ENCODE measurements around the gene DEXI. TPM values are rescaled to one million over a fixed set of nuclear protein-coding genes. Genes with fewer than 3 reads are reported as not detected.

DEXI gene
- total and polyA plus RNA-seq, 2 of the 13 experiments (the other 11 are each of a cell fraction or from before 2014, with no cell fraction given): 51.5 to 70.4 TPM

DNA sequence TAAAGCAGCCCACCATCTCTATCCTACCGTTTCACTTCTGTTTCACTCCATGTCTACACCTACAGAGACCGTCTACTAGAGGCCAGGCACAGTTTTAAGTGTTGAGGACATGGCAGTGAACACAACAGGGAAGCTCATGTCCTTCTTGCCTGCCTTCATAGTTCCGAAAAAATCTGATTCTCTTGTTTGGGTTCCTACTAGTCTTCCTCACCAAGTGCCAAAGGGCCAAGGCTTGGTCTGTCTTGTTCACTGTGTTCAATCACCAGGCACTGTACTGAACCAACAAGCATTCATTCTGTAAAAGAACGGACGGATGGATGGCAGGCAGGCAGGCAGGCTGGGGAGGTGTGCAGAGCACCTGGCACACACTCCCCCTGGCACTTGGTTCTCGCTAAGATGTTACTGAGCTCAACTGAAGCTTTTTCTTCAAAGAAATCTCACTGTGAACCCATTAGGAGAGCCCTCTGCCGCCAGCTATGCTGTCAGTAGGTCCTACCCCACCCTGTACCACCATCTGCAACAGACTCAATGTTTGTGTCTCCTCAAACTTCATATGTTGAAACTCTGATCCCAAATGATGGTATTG, 2.5 kb downstream of the DEXI start (continued):
- TF ChIP-seq, protein P1, sequence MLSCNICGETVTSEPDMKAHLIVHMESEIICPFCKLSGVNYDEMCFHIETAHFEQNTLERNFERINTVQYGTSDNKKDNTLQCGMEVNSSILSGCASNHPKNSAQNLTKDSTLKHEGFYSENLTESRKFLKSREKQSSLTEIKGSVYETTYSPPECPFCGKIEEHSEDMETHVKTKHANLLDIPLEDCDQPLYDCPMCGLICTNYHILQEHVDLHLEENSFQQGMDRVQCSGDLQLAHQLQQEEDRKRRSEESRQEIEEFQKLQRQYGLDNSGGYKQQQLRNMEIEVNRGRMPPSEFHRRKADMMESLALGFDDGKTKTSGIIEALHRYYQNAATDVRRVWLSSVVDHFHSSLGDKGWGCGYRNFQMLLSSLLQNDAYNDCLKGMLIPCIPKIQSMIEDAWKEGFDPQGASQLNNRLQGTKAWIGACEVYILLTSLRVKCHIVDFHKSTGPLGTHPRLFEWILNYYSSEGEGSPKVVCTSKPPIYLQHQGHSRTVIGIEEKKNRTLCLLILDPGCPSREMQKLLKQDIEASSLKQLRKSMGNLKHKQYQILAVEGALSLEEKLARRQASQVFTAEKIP (CRISPR knock-in tag; IDR thresholded peaks at IDR 0.05; ENCODE audit: borderline replicate concordance): no peak
- TF ChIP-seq ZSCAN20 (CRISPR knock-in tag; IDR thresholded peaks at IDR 0.05; ENCODE audit: borderline replicate concordance) (no peak), ZNF180 (CRISPR knock-in tag; IDR thresholded peaks at IDR 0.05; ENCODE audit: borderline replicate concordance, low read depth) (no peak), RBM22 (optimal IDR thresholded peaks at IDR 0.05; ENCODE audit: low read length) (peak; percentile 38), ZNF354B (CRISPR knock-in tag; IDR thresholded peaks at IDR 0.05) (no peak), MIXL1 (CRISPR knock-in tag; IDR thresholded peaks at IDR 0.05) (no peak), HNF4G (IDR thresholded peaks at IDR 0.05; ENCODE audit: borderline replicate concordance, low read depth, low read length) (no peak), HNF4G (CRISPR knock-in tag; IDR thresholded peaks at IDR 0.05; ENCODE audit: borderline replicate concordance, low read depth) (no peak), ZNF253 (CRISPR knock-in tag; IDR thresholded peaks at IDR 0.05; ENCODE audit: borderline replicate concordance) (no peak), ZNF788 (CRISPR knock-in tag; IDR thresholded peaks at IDR 0.05; ENCODE audit: borderline replicate concordance) (peak; percentile 14; the same call in 1 of the 2 replicates), FLYWCH1 (CRISPR knock-in tag; IDR thresholded peaks at IDR 0.05) (no peak), ARHGAP35 (CRISPR knock-in tag; IDR thresholded peaks at IDR 0.05; ENCODE audit: borderline replicate concordance) (no peak)
- TF ChIP-seq, protein P2, sequence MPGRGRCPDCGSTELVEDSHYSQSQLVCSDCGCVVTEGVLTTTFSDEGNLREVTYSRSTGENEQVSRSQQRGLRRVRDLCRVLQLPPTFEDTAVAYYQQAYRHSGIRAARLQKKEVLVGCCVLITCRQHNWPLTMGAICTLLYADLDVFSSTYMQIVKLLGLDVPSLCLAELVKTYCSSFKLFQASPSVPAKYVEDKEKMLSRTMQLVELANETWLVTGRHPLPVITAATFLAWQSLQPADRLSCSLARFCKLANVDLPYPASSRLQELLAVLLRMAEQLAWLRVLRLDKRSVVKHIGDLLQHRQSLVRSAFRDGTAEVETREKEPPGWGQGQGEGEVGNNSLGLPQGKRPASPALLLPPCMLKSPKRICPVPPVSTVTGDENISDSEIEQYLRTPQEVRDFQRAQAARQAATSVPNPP (CRISPR knock-in tag; IDR thresholded peaks at IDR 0.05): no peak
